Naive thymus-derived CD4-positive, alpha-beta T cell (primary cell): ENCODE data around the gene RHEBL1. TPM values are rescaled to one million over a fixed set of nuclear protein-coding genes. Genes with fewer than 3 reads are reported as not detected.

Experiments
- ATAC-seq: fragments of 150-1000 bp; cut with Tn5 transposase; 2 replicates; pipeline ENCODE4 v1.10.0; 2021; ENCODE audit warnings: mild to moderate bottlenecking, moderate library complexity
- CTCF ChIA-PET: fragments of 350-600 bp; sonication (Branson Sonifier 250); formaldehyde crosslinking; loops from one replicate; lab custom pipeline; 2021; ENCODE audit warnings: antibody characterized with exemption; lab: Charles Lee
- POLR2A ChIA-PET: fragments of 350-600 bp; sonication (Branson Sonifier 250); formaldehyde crosslinking; loops from one replicate; lab custom pipeline; 2021; ENCODE audit warnings: antibody characterized with exemption, inconsistent platforms; lab: Charles Lee
- DNase-seq, 9 donors: peaks; one replicate each; pipeline versions ENCODE4 v3.0.0 to v3.0.0-alpha.2; 2020 to 2022; ENCODE audit warnings: mixed read lengths in 1 of 9
- H3K27ac ChIP-seq: one replicate; pipeline ENCODE4 v1.7.0; 2013; ENCODE audit warnings: mild to moderate bottlenecking, low read depth, low read length, moderate library complexity
- H3K27me3 ChIP-seq, 2 donors: one replicate each; pipeline ENCODE4 v1.7.0; 2013; ENCODE audit warnings: low read length in 2 of 2, mild to moderate bottlenecking in 2 of 2, moderate library complexity in 2 of 2; ENCODE audit not compliant: control insufficient read depth in 2 of 2, insufficient read depth in 2 of 2
- H3K36me3 ChIP-seq, 3 experiments: 1 replicate in 2 of 3; 2 replicates in 1 of 3; pipeline ENCODE4 v1.7.0; 2013; ENCODE audit warnings: low read length in 3 of 3, mild to moderate bottlenecking in 3 of 3, moderate library complexity in 1 of 3; ENCODE audit not compliant: insufficient read depth in 3 of 3, control insufficient read depth in 2 of 3
- H3K4me1 ChIP-seq, 2 donors: one replicate each; pipeline ENCODE4 v1.7.0; 2013; ENCODE audit warnings: low read length in 2 of 2, mild to moderate bottlenecking in 2 of 2, moderate library complexity in 1 of 2; ENCODE audit not compliant: control insufficient read depth in 2 of 2, insufficient read depth in 2 of 2
- H3K4me3 ChIP-seq: 2 replicates; pipeline ENCODE4 v1.7.0; 2013; ENCODE audit warnings: mild to moderate bottlenecking, low read length
- H3K9me3 ChIP-seq, 3 experiments: 1 replicate in 2 of 3; 2 replicates in 1 of 3; pipeline ENCODE4 v1.7.0; 2013; ENCODE audit warnings: low read length in 3 of 3; ENCODE audit not compliant: control insufficient read depth in 2 of 3
- H3K27ac Mint-ChIP-seq, 9 donors: one replicate each; pipeline ENCODE4 v1.8.0; 2020 to 2022; ENCODE audit warnings: mixed read lengths in 9 of 9, mild to moderate bottlenecking in 8 of 9, moderate library complexity in 5 of 9, inconsistent platforms in 2 of 9
- H3K27me3 Mint-ChIP-seq, 5 donors: one replicate each; pipeline ENCODE4 v1.8.0; 2021 to 2022; ENCODE audit warnings: mixed read lengths in 5 of 5, mild to moderate bottlenecking in 1 of 5
- H3K36me3 Mint-ChIP-seq, 5 donors: one replicate each; pipeline ENCODE4 v1.8.0; 2020 to 2022; ENCODE audit warnings: mixed read lengths in 5 of 5, mild to moderate bottlenecking in 3 of 5, inconsistent platforms in 1 of 5
- H3K4me1 Mint-ChIP-seq, 7 donors: one replicate each; pipeline ENCODE4 v1.8.0; 2020 to 2022; ENCODE audit warnings: mixed read lengths in 7 of 7, mild to moderate bottlenecking in 3 of 7, inconsistent platforms in 1 of 7
- H3K4me3 Mint-ChIP-seq, 10 donors: one replicate each; pipeline ENCODE4 v1.8.0; 2020 to 2022; ENCODE audit warnings: mild to moderate bottlenecking in 10 of 10, mixed read lengths in 10 of 10, moderate library complexity in 6 of 10, inconsistent platforms in 2 of 10
- H3K9me3 Mint-ChIP-seq, 11 donors: one replicate each; pipeline ENCODE4 v1.8.0; 2020 to 2022; ENCODE audit warnings: mixed read lengths in 11 of 11, mild to moderate bottlenecking in 4 of 11, inconsistent platforms in 1 of 11, moderate library complexity in 1 of 11
- intact Hi-C, 2 donors: fragments of 100-400 bp; cut with micrococcal nuclease; formaldehyde crosslinking; loops; one replicate each; pipeline ENCODE4 v1.15.1; 2023
- polyA plus RNA-seq, 2 donors: library from polyadenylated mRNA; unstranded; fragments of 300-500 nt; fragmentation: Illumina TruSeq; gene quantifications; one replicate each; pipeline ENCODE4 v1.2.3, GENCODE V29; 2021
- total RNA-seq, 6 experiments: library from RNA in 5 of 6; stranded (reverse) in 5 of 6; gene quantifications; 1 replicate in 5 of 6; 2 replicates in 1 of 6; pipeline ENCODE4 v1.2.3 and lab custom pipeline; 2021 to 2026

Gene RHEBL1
- total and polyA plus RNA-seq, 7 experiments from 2014 or later, result 1.8 to 9.4 (median 3.3) TPM

- POLR2A ChIA-PET, result no interaction called here
- intact Hi-C loops, result no loop called here
- peaks cover under 1 to 38% (median 20%) of the 10 kb centered on the region in 5 donors for H3K36me3 Mint-ChIP-seq
- ATAC-seq (no peak), DNase-seq (no peak)
- CTCF ChIA-PET, result no interaction called here
- no peaks in the 10 kb centered on the region for H3K9me3 ChIP-seq
- no peaks in the 10 kb centered on the region for H3K27me3 Mint-ChIP-seq
- H3K4me1 ChIP-seq, result peaks cover 7 to 11% of the 10 kb centered on the region in 2 donors
- no peak overlapping the region for H3K4me3 Mint-ChIP-seq
- H3K9me3 Mint-ChIP-seq, result no peaks in the 10 kb centered on the region
- no peak overlapping the region for H3K4me3 ChIP-seq
- H3K36me3 ChIP-seq, result peaks cover 8 to 67% (median 12%) of the 10 kb centered on the region in 3 experiments
- no peak overlapping the region for H3K27ac ChIP-seq
- H3K4me1 Mint-ChIP-seq, result peaks cover 6 to 21% (median 20%) of the 10 kb centered on the region in 7 donors
- H3K27ac Mint-ChIP-seq, result peak overlapping the region in 6 of 9 donors; percentile 54 to 90 (median 75)
- H3K27me3 ChIP-seq, result no peaks in the 10 kb centered on the region
Observed at GRCh38 chr12:49022558-49023178, 47.1 kb downstream of the RHEBL1 start.

GRCh38 chr12:49021292-49021915 lies 48.4 kb downstream of the RHEBL1 start:
- H3K4me3 ChIP-seq, result no peak overlapping the region
- Mint-ChIP-seq H3K4me1 (peaks cover 14 to 33% (median 31%) of the 10 kb centered on the region in 7 donors), H3K27me3 (no peaks in the 10 kb centered on the region), H3K9me3 (no peaks in the 10 kb centered on the region), H3K27ac (peak overlapping the region in 8 of 9 donors; percentile 1 to 90 (median 76)), H3K4me3 (no peak overlapping the region), H3K36me3 (peaks cover 5 to 39% (median 22%) of the 10 kb centered on the region in 5 donors)
- H3K27ac ChIP-seq, result peak overlapping the region; percentile 27
- peaks cover 16 to 19% of the 10 kb centered on the region in 2 donors for H3K4me1 ChIP-seq
- ChIA-PET CTCF (no interaction called here), POLR2A (interaction anchor here (0.8 kb wide), 1 partner anchor 10 kb away, joined by 3 read pairs; no protein-coding TSS in a partner anchor)
- no peaks in the 10 kb centered on the region for H3K27me3 ChIP-seq
- no peaks in the 10 kb centered on the region for H3K9me3 ChIP-seq
- no peak for DNase-seq
- ATAC-seq, result no peak
- intact Hi-C loops, result no loop called here
- peaks cover 5 to 54% (median 12%) of the 10 kb centered on the region in 3 experiments for H3K36me3 ChIP-seq

GRCh38 chr12:49020441-49020840 lies 49.3 kb downstream of the RHEBL1 start:
- H3K36me3 ChIP-seq, result peaks cover 3 to 44% (median 4%) of the 10 kb centered on the region in 3 experiments
- ATAC-seq (no peak), DNase-seq (no peak)
- ChIA-PET CTCF (interaction anchor here (0.9 to 1.7 kb wide), 5 partner anchors 13 to 168 kb away, joined by 3 to 6 read pairs (median 4); partner anchors contain the start of gene DDX23), POLR2A (interaction anchor here (0.8 to 1.4 kb wide), 3 partner anchors 9 to 22 kb away, joined by 3 to 4 read pairs (median 4); no protein-coding TSS in a partner anchor)
- no peaks in the 10 kb centered on the region for H3K27me3 Mint-ChIP-seq
- peak overlapping the region; percentile 27 for H3K27ac ChIP-seq
- no peak overlapping the region for H3K4me3 ChIP-seq
- H3K9me3 ChIP-seq, result no peaks in the 10 kb centered on the region
- intact Hi-C loops, result no loop called here
- H3K36me3 Mint-ChIP-seq, result peaks cover 8 to 37% (median 21%) of the 10 kb centered on the region in 5 donors
- H3K4me3 Mint-ChIP-seq, result no peak overlapping the region
- peaks cover 16 to 19% of the 10 kb centered on the region in 2 donors for H3K4me1 ChIP-seq
- no peaks in the 10 kb centered on the region for H3K27me3 ChIP-seq
- H3K4me1 Mint-ChIP-seq, result peaks cover 14 to 40% (median 36%) of the 10 kb centered on the region in 7 donors
- peak overlapping the region in 7 of 9 donors; percentile 34 to 80 (median 68) for H3K27ac Mint-ChIP-seq
- H3K9me3 Mint-ChIP-seq, result no peaks in the 10 kb centered on the region

GRCh38 chr12:49019443-49020324 lies 50.1 kb downstream of the RHEBL1 start:
- POLR2A ChIA-PET, result interaction anchor here (1.0 to 1.4 kb wide), 3 partner anchors 8 to 44 kb away, joined by 4 read pairs; no protein-coding TSS in a partner anchor

GRCh38 chr12:49019120-49019430 lies 50.7 kb downstream of the RHEBL1 start:
- Histone ChIP-seq H3K27me3 (no peaks in the 10 kb centered on the region), H3K9me3 (no peaks in the 10 kb centered on the region), H3K36me3 (peaks cover 0 to 31% (median 0%) of the 10 kb centered on the region in 3 experiments), H3K4me1 (peaks cover 16 to 19% of the 10 kb centered on the region in 2 donors), H3K4me3 (peak overlapping the region; percentile 78), H3K27ac (peak overlapping the region; percentile 86)
- Mint-ChIP-seq H3K36me3 (peaks cover 12 to 33% (median 22%) of the 10 kb centered on the region in 5 donors), H3K4me3 (peak overlapping the region; percentile 79 to 98 (median 94)), H3K9me3 (no peaks in the 10 kb centered on the region), H3K27ac (peak overlapping the region; percentile 96 to 100 (median 99)), H3K4me1 (peaks cover 22 to 52% (median 45%) of the 10 kb centered on the region in 7 donors), H3K27me3 (no peaks in the 10 kb centered on the region)
- ChIA-PET CTCF (interaction anchor here (0.6 to 1.7 kb wide), 3 partner anchors 9 to 27 kb away, joined by 3 to 4 read pairs (median 3); no protein-coding TSS in a partner anchor), POLR2A (interaction anchor here (1.0 kb wide), 1 partner anchor 45 kb away, joined by 4 read pairs; no protein-coding TSS in a partner anchor)
- intact Hi-C loops, result no loop called here
- ATAC-seq (peak; percentile 46), DNase-seq (no peak)

More at GRCh38 chr12:49019443-49020324, 50.1 kb downstream of the RHEBL1 start:
- no peaks in the 10 kb centered on the region for H3K27me3 Mint-ChIP-seq
- peaks cover 0 to 37% (median 0%) of the 10 kb centered on the region in 3 experiments for H3K36me3 ChIP-seq
- peak overlapping the region; percentile 96 to 100 (median 99) for H3K27ac Mint-ChIP-seq
- peaks cover 18 to 47% (median 42%) of the 10 kb centered on the region in 7 donors for H3K4me1 Mint-ChIP-seq
- no peaks in the 10 kb centered on the region for H3K27me3 ChIP-seq
- CTCF ChIA-PET, result interaction anchor here (0.6 to 1.7 kb wide), 8 partner anchors 9 to 495 kb away, joined by 3 to 6 read pairs (median 4); partner anchors contain the start of gene DDX23
- no peaks in the 10 kb centered on the region for H3K9me3 ChIP-seq
- H3K36me3 Mint-ChIP-seq, result peaks cover 12 to 36% (median 23%) of the 10 kb centered on the region in 5 donors
- ATAC-seq (no peak), DNase-seq (peak in 6 of 9 donors; percentile 14 to 39 (median 20))
- no peak overlapping the region for H3K4me3 ChIP-seq
- no peaks in the 10 kb centered on the region for H3K9me3 Mint-ChIP-seq
- H3K4me1 ChIP-seq, result peaks cover 16 to 19% of the 10 kb centered on the region in 2 donors
- intact Hi-C loops, result no loop called here
- peak overlapping the region; percentile 86 for H3K27ac ChIP-seq
- H3K4me3 Mint-ChIP-seq, result peak overlapping the region; percentile 65 to 96 (median 90)
